ENCODE measurements around the gene DUSP16.
"Not testable (repeated sequence)": the region's sequence is repeated elsewhere in the genome, so short reads cannot be mapped to it uniquely, and the experiment has no call there.

The DUSP16 gene

GRCh38 chr12:12474471-12474928, 88.2 kb downstream of the DUSP16 start:
- TF ChIP-seq CTCF (conservative IDR thresholded peaks at IDR 0.05; ENCODE audit: low read depth): no peak
- H3K27ac ChIP-seq: no peak overlapping the region
- DNase-seq (ENCODE audit: low spot score): no peak
- ChIA-PET POLR2A (ENCODE audit: low non-redundant PET) (no interaction called here), CTCF (interaction anchor here (0.6 kb wide), 1 partner anchor 20 kb away, joined by 3 read pairs; no protein-coding TSS in a partner anchor)

- DNase-seq (ENCODE audit: low spot score): no peak
- ChIA-PET CTCF (no interaction called here), POLR2A (ENCODE audit: low non-redundant PET) (no interaction called here)
- no peak overlapping the region for H3K27ac ChIP-seq
- TF ChIP-seq CTCF (conservative IDR thresholded peaks at IDR 0.05; ENCODE audit: low read depth): no peak
These were observed 89.4 kb downstream of the DUSP16 start for GRCh38 chr12:12473223-12473622.

GRCh38 chr12:12471982-12472961, 90.4 kb downstream of the DUSP16 start:
- CTCF ChIA-PET: interaction anchor here (0.6 kb wide), 1 partner anchor 54 kb away, joined by 3 read pairs; no protein-coding TSS in a partner anchor
- POLR2A ChIA-PET (ENCODE audit: low non-redundant PET); DNase-seq (ENCODE audit: low spot score); H3K27ac ChIP-seq: not testable (repeated sequence)

- DNase-seq (ENCODE audit: low spot score): no peak
- ChIA-PET POLR2A (ENCODE audit: low non-redundant PET) (no interaction called here), CTCF (no interaction called here)
- no peak for TF ChIP-seq CTCF (conservative IDR thresholded peaks at IDR 0.05; ENCODE audit: low read depth)
- no peak overlapping the region for H3K27ac ChIP-seq
These were observed 91.8 kb downstream of the DUSP16 start for GRCh38 chr12:12470751-12471306.

GRCh38 chr12:12469386-12469785, 93.3 kb downstream of the DUSP16 start:
- no peak for TF ChIP-seq CTCF (conservative IDR thresholded peaks at IDR 0.05; ENCODE audit: low read depth)
- CTCF ChIA-PET: no interaction called here
- peak; percentile 84 for DNase-seq (ENCODE audit: low spot score)
- POLR2A ChIA-PET (ENCODE audit: low non-redundant PET): no interaction called here
- peak overlapping the region; percentile 74 for H3K27ac ChIP-seq

GRCh38 chr12:12468575-12468974, 94.1 kb downstream of the DUSP16 start:
- peak overlapping the region; percentile 74 for H3K27ac ChIP-seq
- no peak for TF ChIP-seq CTCF (conservative IDR thresholded peaks at IDR 0.05; ENCODE audit: low read depth)

More at GRCh38 chr12:12468575-12468974, 94.1 kb downstream of the DUSP16 start:
- DNase-seq (ENCODE audit: low spot score): no peak
- POLR2A ChIA-PET (ENCODE audit: low non-redundant PET): no interaction called here
- CTCF ChIA-PET: no interaction called here
